ENCODE measurements around the gene PYURF.
A peak's percentile ranks its signal among the peaks of the same experiment; 100 is the strongest.
"Not testable (repeated sequence)": the region's sequence is repeated elsewhere in the genome, so short reads cannot be mapped to it uniquely, and the experiment has no call there.

PYURF gene, protein sequence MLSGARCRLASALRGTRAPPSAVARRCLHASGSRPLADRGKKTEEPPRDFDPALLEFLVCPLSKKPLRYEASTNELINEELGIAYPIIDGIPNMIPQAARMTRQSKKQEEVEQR

DNA sequence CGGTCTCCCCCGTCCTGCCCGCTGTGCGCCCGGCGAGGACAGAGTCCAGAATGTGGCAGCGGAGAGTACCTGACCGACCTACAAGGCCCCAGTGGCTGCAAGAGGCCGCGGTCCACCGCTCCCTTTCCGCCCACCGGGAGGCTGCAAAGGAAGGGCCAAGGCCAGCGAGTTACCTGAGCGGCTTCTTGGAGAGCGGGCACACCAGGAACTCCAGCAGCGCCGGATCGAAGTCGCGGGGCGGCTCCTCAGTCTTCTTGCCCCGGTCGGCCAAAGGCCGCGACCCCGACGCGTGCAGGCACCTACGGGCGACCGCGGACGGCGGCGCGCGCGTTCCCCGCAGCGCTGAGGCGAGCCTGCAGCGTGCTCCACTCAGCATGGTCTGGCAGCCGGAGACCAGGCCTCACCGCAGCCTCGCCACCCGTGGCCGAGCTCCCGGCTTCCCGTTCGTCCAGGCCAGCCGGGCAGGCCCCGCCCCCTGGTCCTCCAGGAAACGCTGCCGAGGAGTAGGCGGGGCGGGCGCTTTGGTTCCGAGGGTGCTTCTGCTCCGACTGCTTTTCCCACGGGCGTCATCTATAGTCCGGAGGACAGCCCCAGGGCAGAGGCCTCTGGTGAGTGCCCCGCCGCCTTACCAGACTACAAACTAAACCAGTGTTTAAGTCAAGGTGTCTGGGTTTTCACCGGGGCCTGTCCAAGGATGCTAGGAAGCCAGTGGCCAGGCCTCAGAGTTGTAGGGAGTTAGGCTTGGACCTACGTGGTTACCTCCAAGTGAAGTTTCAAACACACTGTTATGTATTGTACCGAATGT lies at the start of gene PYURF:
PYURF (minus strand) TSS at position 452 of the 805 bp plus-strand sequence; CDS start at position 376, 76 bp downstream.
- no peaks in the 10 kb centered on the region for H3K27me3 ChIP-seq (replicated peaks; ENCODE audit: control insufficient read depth, insufficient read depth, low read length)
- peak within 1 kb of the TSS; percentile 95 for H3K4me3 ChIP-seq (ENCODE audit: low read length)
- peak within 1 kb of the TSS; percentile 99 for H3K9ac ChIP-seq (ENCODE audit: low read length)
- DNase-seq (ENCODE audit: low read depth), result peak; percentile 99
- peaks cover 22% of the 10 kb centered on the region for H3K36me3 ChIP-seq (ENCODE audit: control insufficient read depth, insufficient read depth, low read length, severe bottlenecking)
- H3K4me1 ChIP-seq (ENCODE audit: control insufficient read depth, insufficient read depth, low read length), result peaks cover 35% of the 10 kb centered on the region
- no peaks in the 10 kb centered on the region for H3K9me3 ChIP-seq (ENCODE audit: control insufficient read depth, low read length)

DNA sequence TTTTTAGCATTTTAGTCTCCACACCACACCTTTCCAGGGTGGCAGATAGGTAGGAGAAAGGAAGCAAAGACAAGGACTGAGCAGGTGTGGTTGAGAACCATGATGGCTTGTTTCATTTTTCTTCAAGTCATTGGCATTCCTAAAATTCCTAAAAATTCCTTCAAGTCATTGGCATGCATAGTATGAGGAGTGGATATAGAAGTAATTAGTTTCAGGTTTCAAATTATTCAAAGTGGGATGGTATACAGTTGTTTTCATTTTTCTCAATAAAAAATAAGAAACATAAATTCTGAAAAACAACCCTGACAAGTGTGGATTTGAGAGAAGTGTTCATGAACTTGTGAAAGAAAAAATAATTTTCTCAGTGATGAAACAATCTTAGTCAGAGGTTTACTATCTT lies 46.4 kb upstream of the PYURF start:
- no peak overlapping the region for H3K9ac ChIP-seq (ENCODE audit: low read length)
- H3K27me3 ChIP-seq (replicated peaks; ENCODE audit: control insufficient read depth, insufficient read depth, low read length), result no peaks in the 10 kb centered on the region
- no peak for DNase-seq (ENCODE audit: low read depth)
- H3K9me3 ChIP-seq (ENCODE audit: control insufficient read depth, low read length), result no peaks in the 10 kb centered on the region
- H3K4me1 ChIP-seq (ENCODE audit: control insufficient read depth, insufficient read depth, low read length), result peaks cover 20% of the 10 kb centered on the region
- no peak overlapping the region for H3K4me3 ChIP-seq (ENCODE audit: low read length)
- no peaks in the 10 kb centered on the region for H3K36me3 ChIP-seq (ENCODE audit: control insufficient read depth, insufficient read depth, low read length, severe bottlenecking)

DNA sequence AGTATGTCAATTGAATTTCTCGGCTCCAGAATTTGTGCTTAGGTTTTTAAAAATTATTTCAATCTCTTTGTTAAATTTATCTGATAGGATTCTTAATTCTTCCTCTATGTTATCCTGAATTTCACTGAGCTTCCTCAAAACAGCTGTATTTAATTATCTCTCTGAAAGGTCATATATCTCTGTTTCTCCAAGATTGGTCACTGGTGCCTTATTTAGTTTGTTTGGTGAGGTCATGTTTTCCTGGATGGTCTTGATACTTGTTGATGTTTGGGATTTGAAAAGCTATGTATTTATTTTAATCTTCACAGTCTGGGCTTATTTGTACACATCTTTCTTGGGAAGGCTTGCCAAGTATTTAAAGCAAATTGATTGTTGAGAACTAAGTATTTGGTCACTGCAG lies 44.0 kb upstream of the PYURF start:
- DNase-seq (ENCODE audit: low read depth), result no peak
- Histone ChIP-seq H3K9ac (ENCODE audit: low read length) (no peak overlapping the region), H3K27me3 (replicated peaks; ENCODE audit: control insufficient read depth, insufficient read depth, low read length) (no peaks in the 10 kb centered on the region), H3K9me3 (ENCODE audit: control insufficient read depth, low read length) (no peaks in the 10 kb centered on the region), H3K36me3 (ENCODE audit: control insufficient read depth, insufficient read depth, low read length, severe bottlenecking) (no peaks in the 10 kb centered on the region), H3K4me1 (ENCODE audit: control insufficient read depth, insufficient read depth, low read length) (peaks cover 9% of the 10 kb centered on the region), H3K4me3 (ENCODE audit: low read length) (no peak overlapping the region)

GRCh38 chr4:88549815-88550214 lies 26.2 kb upstream of the PYURF start:
- no peak overlapping the region for H3K9ac ChIP-seq (ENCODE audit: low read length)
- H3K27me3 ChIP-seq (replicated peaks; ENCODE audit: control insufficient read depth, insufficient read depth, low read length), result no peaks in the 10 kb centered on the region
- H3K4me3 ChIP-seq (ENCODE audit: low read length), result no peak overlapping the region
- no peak for DNase-seq (ENCODE audit: low read depth)
- H3K9me3 ChIP-seq (ENCODE audit: control insufficient read depth, low read length), result no peaks in the 10 kb centered on the region
- H3K4me1 ChIP-seq (ENCODE audit: control insufficient read depth, insufficient read depth, low read length), result no peaks in the 10 kb centered on the region
- H3K36me3 ChIP-seq (ENCODE audit: control insufficient read depth, insufficient read depth, low read length, severe bottlenecking), result no peaks in the 10 kb centered on the region

DNA sequence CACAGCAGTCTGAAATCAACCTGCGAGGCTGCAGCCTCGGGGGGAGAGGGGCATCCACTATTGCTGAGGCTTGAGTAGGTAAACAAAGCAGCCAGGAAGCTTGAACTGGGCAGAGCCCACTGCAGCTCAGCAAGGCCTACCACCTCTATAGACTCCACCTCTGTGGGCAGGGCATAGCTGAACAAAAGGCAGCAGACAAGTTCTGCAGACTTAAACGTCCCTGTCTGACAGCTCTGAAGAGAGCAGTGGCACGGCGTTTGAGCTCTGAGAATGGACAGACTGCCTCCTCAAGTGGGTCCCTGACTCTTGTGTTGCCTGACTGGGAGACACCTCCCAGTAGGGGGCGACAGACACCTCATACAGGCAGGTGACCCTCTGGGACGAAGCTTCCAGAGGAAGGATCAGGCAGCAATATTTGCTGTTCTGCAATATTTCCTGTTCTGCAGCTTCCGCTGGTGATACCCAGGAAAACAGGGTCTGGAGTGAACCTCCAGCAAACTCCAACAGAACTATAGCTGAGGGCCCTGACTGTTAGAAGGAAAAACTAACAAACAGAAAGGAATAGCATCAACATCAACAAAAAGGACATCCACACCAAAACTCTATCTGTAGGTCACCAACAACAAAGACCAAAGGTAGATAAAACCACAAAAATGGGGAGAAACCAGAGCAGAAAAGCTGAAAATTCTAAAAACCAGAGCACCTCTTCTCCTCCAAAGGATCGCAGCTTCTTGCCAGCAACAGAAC lies 15.9 kb upstream of the PYURF start:
- not testable (repeated sequence) for H3K9ac ChIP-seq (ENCODE audit: low read length); H3K36me3 ChIP-seq (ENCODE audit: control insufficient read depth, insufficient read depth, low read length, severe bottlenecking); H3K4me1 ChIP-seq (ENCODE audit: control insufficient read depth, insufficient read depth, low read length); H3K4me3 ChIP-seq (ENCODE audit: low read length); H3K27me3 ChIP-seq (replicated peaks; ENCODE audit: control insufficient read depth, insufficient read depth, low read length); H3K9me3 ChIP-seq (ENCODE audit: control insufficient read depth, low read length)
- peak; percentile 73 for DNase-seq (ENCODE audit: low read depth)

DNA sequence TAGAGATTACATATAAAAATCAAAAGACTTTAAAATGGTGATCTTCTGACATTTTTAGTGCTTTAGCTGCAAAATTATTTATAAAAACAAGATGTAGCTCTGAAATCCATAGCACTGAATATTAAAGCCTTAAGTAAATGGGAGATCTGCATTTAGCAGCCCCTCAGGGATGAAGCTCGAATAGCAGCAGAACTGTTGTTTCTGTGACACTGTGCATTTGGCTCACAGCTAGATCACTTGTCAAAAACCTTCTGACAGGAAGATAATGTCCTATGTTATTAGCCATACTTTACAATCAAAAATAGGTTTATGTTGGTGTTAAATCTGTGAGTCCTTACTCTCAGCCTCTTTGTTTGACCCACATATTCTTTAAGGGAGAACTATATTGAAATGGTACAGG lies 14.1 kb upstream of the PYURF start:
- Histone ChIP-seq H3K9me3 (ENCODE audit: control insufficient read depth, low read length) (no peaks in the 10 kb centered on the region), H3K9ac (ENCODE audit: low read length) (no peak overlapping the region), H3K4me1 (ENCODE audit: control insufficient read depth, insufficient read depth, low read length) (peaks cover 12% of the 10 kb centered on the region), H3K4me3 (ENCODE audit: low read length) (no peak overlapping the region), H3K36me3 (ENCODE audit: control insufficient read depth, insufficient read depth, low read length, severe bottlenecking) (no peaks in the 10 kb centered on the region), H3K27me3 (replicated peaks; ENCODE audit: control insufficient read depth, insufficient read depth, low read length) (no peaks in the 10 kb centered on the region)
- no peak for DNase-seq (ENCODE audit: low read depth)

DNA sequence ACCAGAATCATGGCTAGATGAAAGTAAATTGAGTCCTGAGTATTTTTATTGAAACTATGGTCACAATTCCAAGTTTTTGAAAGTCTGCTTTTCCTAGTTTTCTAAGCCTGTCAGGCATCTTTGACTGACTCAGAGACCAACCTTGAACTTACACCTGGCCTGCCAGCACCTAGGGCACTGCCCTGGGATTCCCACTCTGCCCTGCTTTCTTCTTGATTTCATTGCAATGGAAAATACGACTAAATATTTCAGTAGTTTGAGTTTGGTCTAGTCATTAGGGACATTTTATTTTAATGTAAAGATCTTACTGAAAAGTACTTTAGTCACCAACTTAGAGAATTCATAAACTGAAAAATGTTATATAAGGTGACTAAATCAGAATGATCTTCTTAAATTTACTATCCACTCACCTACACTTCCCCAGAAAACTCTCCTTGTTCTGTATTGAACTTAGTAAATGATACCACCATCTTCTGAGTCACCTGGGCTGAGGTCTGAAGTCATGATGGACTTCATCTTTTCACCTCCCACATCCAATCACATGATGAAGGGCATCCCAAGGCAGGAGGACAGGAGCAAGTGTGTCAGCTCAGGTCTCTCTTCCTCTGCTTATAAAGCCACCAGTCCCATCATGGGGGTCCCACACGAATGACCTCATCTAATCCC lies 11.6 kb upstream of the PYURF start:
- Histone ChIP-seq H3K36me3 (ENCODE audit: control insufficient read depth, insufficient read depth, low read length, severe bottlenecking) (no peaks in the 10 kb centered on the region), H3K4me3 (ENCODE audit: low read length) (no peak overlapping the region), H3K9ac (ENCODE audit: low read length) (no peak overlapping the region), H3K4me1 (ENCODE audit: control insufficient read depth, insufficient read depth, low read length) (peaks cover 12% of the 10 kb centered on the region), H3K27me3 (replicated peaks; ENCODE audit: control insufficient read depth, insufficient read depth, low read length) (no peaks in the 10 kb centered on the region), H3K9me3 (ENCODE audit: control insufficient read depth, low read length) (no peaks in the 10 kb centered on the region)
- no peak for DNase-seq (ENCODE audit: low read depth)

- H3K4me3 ChIP-seq (ENCODE audit: low read length), result peak overlapping the region; percentile 50
- no peaks in the 10 kb centered on the region for H3K9me3 ChIP-seq (ENCODE audit: control insufficient read depth, low read length)
- H3K9ac ChIP-seq (ENCODE audit: low read length), result peak overlapping the region; percentile 45
- peak; percentile 64 for DNase-seq (ENCODE audit: low read depth)
- no peaks in the 10 kb centered on the region for H3K36me3 ChIP-seq (ENCODE audit: control insufficient read depth, insufficient read depth, low read length, severe bottlenecking)
- H3K4me1 ChIP-seq (ENCODE audit: control insufficient read depth, insufficient read depth, low read length), result peaks cover 12% of the 10 kb centered on the region
- H3K27me3 ChIP-seq (replicated peaks; ENCODE audit: control insufficient read depth, insufficient read depth, low read length), result no peaks in the 10 kb centered on the region
Measured at GRCh38 chr4:88533937-88534750, 10.6 kb upstream of the PYURF start.

DNA sequence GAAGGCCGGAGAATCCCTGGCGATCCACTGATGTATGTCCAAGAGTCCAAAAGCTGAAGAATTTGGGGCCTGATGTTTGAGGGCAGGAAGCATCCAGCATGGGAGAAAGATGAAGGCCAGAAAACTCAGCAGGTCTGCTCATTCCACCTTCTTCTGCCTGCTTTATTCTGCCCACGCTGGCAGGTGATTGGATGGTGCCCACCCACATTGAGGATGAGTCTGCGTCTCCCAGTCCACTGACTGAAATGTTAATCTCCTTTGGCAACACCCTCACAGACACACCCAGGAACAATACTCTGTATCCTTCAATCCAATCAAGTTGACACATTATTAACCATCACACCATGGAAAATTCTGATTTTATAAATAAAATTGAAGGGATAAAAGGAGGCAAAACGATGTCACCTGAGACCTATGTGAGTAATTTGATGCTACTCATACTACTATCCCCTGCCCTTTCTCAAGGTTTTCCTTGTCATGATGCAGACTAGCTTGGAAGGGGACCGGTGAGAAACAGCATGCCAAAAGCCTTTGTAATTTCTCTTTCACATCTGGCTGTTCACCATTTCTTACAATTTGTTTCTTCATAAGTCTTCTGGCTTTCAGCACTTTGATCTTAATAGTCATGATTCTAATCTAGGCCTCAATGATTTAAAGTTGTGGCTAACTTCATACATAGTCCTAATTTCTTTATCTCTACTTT lies 9.7 kb upstream of the PYURF start:
- H3K9me3 ChIP-seq (ENCODE audit: control insufficient read depth, low read length), result no peaks in the 10 kb centered on the region
- H3K4me3 ChIP-seq (ENCODE audit: low read length), result peak overlapping the region; percentile 50
- DNase-seq (ENCODE audit: low read depth), result peak; percentile 39
- no peaks in the 10 kb centered on the region for H3K27me3 ChIP-seq (replicated peaks; ENCODE audit: control insufficient read depth, insufficient read depth, low read length)
- H3K4me1 ChIP-seq (ENCODE audit: control insufficient read depth, insufficient read depth, low read length), result peaks cover 12% of the 10 kb centered on the region
- no peaks in the 10 kb centered on the region for H3K36me3 ChIP-seq (ENCODE audit: control insufficient read depth, insufficient read depth, low read length, severe bottlenecking)
- no peak overlapping the region for H3K9ac ChIP-seq (ENCODE audit: low read length)

DNA sequence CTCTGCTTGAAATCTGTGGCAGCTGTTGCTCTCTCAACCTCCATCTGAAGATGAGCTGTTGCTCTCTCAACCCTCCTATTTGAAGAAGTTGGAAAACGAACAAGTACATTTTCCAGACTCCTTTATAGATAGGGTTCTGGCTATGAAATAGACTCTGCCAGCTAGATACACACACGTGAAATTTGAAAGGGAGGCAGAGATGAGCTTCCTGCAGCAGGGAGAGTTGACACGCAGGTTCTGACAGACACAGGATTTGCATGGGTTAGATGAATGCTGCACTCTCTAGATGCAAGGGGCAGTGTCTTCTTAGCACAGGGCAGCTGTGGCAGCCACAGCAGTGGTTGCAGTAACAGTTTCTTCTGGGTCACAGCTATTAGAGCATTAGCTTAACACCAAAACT lies 8.0 kb upstream of the PYURF start:
- H3K27me3 ChIP-seq (replicated peaks; ENCODE audit: control insufficient read depth, insufficient read depth, low read length), result no peaks in the 10 kb centered on the region
- H3K4me1 ChIP-seq (ENCODE audit: control insufficient read depth, insufficient read depth, low read length), result peaks cover 12% of the 10 kb centered on the region
- no peaks in the 10 kb centered on the region for H3K9me3 ChIP-seq (ENCODE audit: control insufficient read depth, low read length)
- no peak overlapping the region for H3K9ac ChIP-seq (ENCODE audit: low read length)
- no peak for DNase-seq (ENCODE audit: low read depth)
- H3K4me3 ChIP-seq (ENCODE audit: low read length), result no peak overlapping the region
- no peaks in the 10 kb centered on the region for H3K36me3 ChIP-seq (ENCODE audit: control insufficient read depth, insufficient read depth, low read length, severe bottlenecking)

Measured in adipocyte (in vitro differentiated cells).